K562 (cell line): ENCODE results near the gene ASF1B. TPM values are rescaled to one million over a fixed set of nuclear protein-coding genes. Genes with fewer than 3 reads are reported as not detected.

ENCODE experiments used
- CHAMP1 ChIP-seq: fragments of 450-650 bp; IDR thresholded peaks from 2 replicates; pipeline ENCODE4 v1.6.1; 2016; ENCODE audit warnings: mild to moderate bottlenecking
- CHD2 ChIP-seq: IDR thresholded peaks from 2 replicates; pipeline ENCODE4 v1.6.1; 2011; ENCODE audit warnings: low read depth, low read length
- EP400 ChIP-seq: fragments of 450-650 bp; IDR thresholded peaks from 2 replicates; pipeline ENCODE4 v1.6.1; 2017; ENCODE audit warnings: antibody characterized with exemption, mild to moderate bottlenecking, moderate library complexity
- FOXA1 ChIP-seq: fragments of 450-650 bp; IDR thresholded peaks from 2 replicates; pipeline ENCODE4 v1.6.1; 2016; ENCODE audit warnings: mild to moderate bottlenecking, borderline replicate concordance
- HLTF ChIP-seq: fragments of 450-650 bp; IDR thresholded peaks from 2 replicates; pipeline ENCODE4 v1.6.1; 2016
- HMGN3 ChIP-seq: IDR thresholded peaks from 2 replicates; pipeline ENCODE4 v1.6.1; 2011; ENCODE audit warnings: borderline replicate concordance, low read depth, mild to moderate bottlenecking, mixed read lengths, low read length; ENCODE audit not compliant: insufficient read length; ENCODE audit errors: extremely low read depth
- MTF1 ChIP-seq: fragments of 250-450 bp; sonication (Bioruptor Pico); IDR thresholded peaks from 2 replicates; pipeline ENCODE4 v1.9.0; 2021; ENCODE audit warnings: moderate library complexity, mild to moderate bottlenecking, inconsistent platforms, borderline replicate concordance
- MXI1 ChIP-seq: IDR thresholded peaks from 2 replicates; pipeline ENCODE4 v1.6.1; 2011; ENCODE audit warnings: low read depth, mild to moderate bottlenecking, improper control_type of control experiment, low read length
- MYC ChIP-seq, 2 experiments: fragments of 250-450 bp in 1 of 2; sonication (Bioruptor Pico) in 1 of 2; IDR thresholded peaks; 2 replicates each; pipeline versions ENCODE4 v1.5.1 to v1.6.1; 2012 to 2021; ENCODE audit warnings: low read depth in 2 of 2, borderline replicate concordance in 1 of 2, improper control_type of control experiment in 1 of 2, low read length in 1 of 2, mild to moderate bottlenecking in 1 of 2, moderate library complexity in 1 of 2
- NBN ChIP-seq: fragments of 450-650 bp; IDR thresholded peaks from 2 replicates; pipeline ENCODE4 v1.6.1; 2016; ENCODE audit warnings: low read depth, mild to moderate bottlenecking
- PCBP1 ChIP-seq: fragments of 200-400 bp; formaldehyde crosslinking; IDR thresholded peaks from 2 replicates; pipeline ENCODE4 v1.6.1; 2018; ENCODE audit warnings: mild to moderate bottlenecking, low read depth, low read length; ENCODE audit not compliant: poor library complexity, severe bottlenecking
- RAD51 ChIP-seq: fragments of 450-650 bp; IDR thresholded peaks from 2 replicates; pipeline ENCODE4 v1.7.1; 2016; ENCODE audit warnings: low read depth, mild to moderate bottlenecking, borderline replicate concordance
- SIN3A ChIP-seq, 2 experiments: fragments of 150-350 bp in 1 of 2; IDR thresholded peaks; 2 replicates each; pipeline ENCODE4 v1.6.1; 2011 to 2016; ENCODE audit warnings: borderline replicate concordance in 2 of 2, low read depth in 2 of 2, low read length in 2 of 2, mild to moderate bottlenecking in 2 of 2, moderate library complexity in 2 of 2; ENCODE audit not compliant: control insufficient read depth in 1 of 2
- SMAD2 ChIP-seq: fragments of 150-350 bp; IDR thresholded peaks from 2 replicates; pipeline ENCODE4 v1.6.1; 2014; ENCODE audit warnings: low read depth, mild to moderate bottlenecking, low read length
- TAF1 ChIP-seq: IDR thresholded peaks from 2 replicates; pipeline ENCODE4 v1.6.1; 2011; ENCODE audit warnings: mild to moderate bottlenecking, low read length, moderate library complexity; ENCODE audit not compliant: insufficient read depth, control insufficient read depth, severe bottlenecking; ENCODE audit errors: extremely low read depth
- TAF7 ChIP-seq: fragments of 450-650 bp; IDR thresholded peaks from 2 replicates; pipeline ENCODE4 v1.6.1; 2016; ENCODE audit warnings: missing genetic modification characterization, missing compliant biosample characterization
- TCF7L2 ChIP-seq: fragments of 150-350 bp; IDR thresholded peaks from 2 replicates; pipeline ENCODE4 v1.6.1; 2016; ENCODE audit warnings: low read depth, mild to moderate bottlenecking, low read length, moderate library complexity
- TFAP4 ChIP-seq: sonication (generic); formaldehyde crosslinking; IDR thresholded peaks from 2 replicates; pipeline ENCODE4 v1.8.0; 2022; ENCODE audit warnings: missing genetic modification reagents, mild to moderate bottlenecking, moderate library complexity, borderline replicate concordance
- THRB ChIP-seq: fragments of 450-650 bp; formaldehyde crosslinking; conservative IDR thresholded peaks from 2 replicates; pipeline ENCODE4 v1.4.0; 2022; ENCODE audit warnings: mild to moderate bottlenecking, missing genetic modification characterization
- ZNF212 ChIP-seq: fragments of 450-650 bp; formaldehyde crosslinking; IDR thresholded peaks from 2 replicates; pipeline ENCODE4 v1.4.0; 2020; ENCODE audit warnings: mild to moderate bottlenecking
- ZNF263 ChIP-seq: sonication (generic); formaldehyde crosslinking; IDR thresholded peaks from 2 replicates; pipeline ENCODE4 v1.8.0; 2022; ENCODE audit warnings: mild to moderate bottlenecking, missing genetic modification reagents, borderline replicate concordance
- ZNF384 ChIP-seq: IDR thresholded peaks from 2 replicates; pipeline ENCODE4 v1.6.1; 2012; ENCODE audit warnings: low read depth, low read length, improper control_type of control experiment
- ZNF785 ChIP-seq: fragments of 250-450 bp; sonication (Bioruptor Pico); IDR thresholded peaks from 2 replicates; pipeline ENCODE4 v1.4.0; 2020; ENCODE audit warnings: mild to moderate bottlenecking
- polyA plus RNA-seq, 8 experiments: library from polyadenylated mRNA; depleted of rRNA in 4 of 8; stranded (reverse) in 5 of 8; unstranded in 3 of 8; fragments of >200 nt; fragmentation: Nextera tagmentation in 2 of 8; fragmentation: Illumina TruSeq in 1 of 8; extraction: Ambion mirVana in 2 of 8; extraction: Trizol in 1 of 8; gene quantifications; 2 replicates each; pipeline versions ENCODE4 v1.2.1 to v1.2.3, GENCODE V29; 2011 to 2014; ENCODE audit warnings: inconsistent platforms in 1 of 8, missing spikeins in 1 of 8
- total RNA-seq, 7 experiments: library from RNA; depleted of rRNA in 6 of 7; stranded (reverse); fragments of >200 nt in 6 of 7; fragmentation: Illumina TruSeq in 2 of 7; extraction: Trizol in 2 of 7; gene quantifications; 2 replicates each; pipeline versions ENCODE4 v1.2.1 to v1.2.3, GENCODE V29; 2011 to 2021; ENCODE audit warnings: low replicate concordance in 1 of 7

Gene ASF1B
- total and polyA plus RNA-seq, 9 of the 15 experiments (the other 6 are each of a cell fraction or from before 2014, with no cell fraction given) = 6.0 to 69.4 (median 53.3) TPM

GRCh38 chr19:14136509-14137281 lies at the start of gene ASF1B (continued):
- TF ChIP-seq MYC (IDR thresholded peaks at IDR 0.05; ENCODE audit: low read depth, low read length) (peak; percentile 78; the same call in 1 of the 2 replicates), MYC (CRISPR knock-in tag; IDR thresholded peaks at IDR 0.05; ENCODE audit: borderline replicate concordance, low read depth) (no peak), SMAD2 (no peak), MXI1 (no peak), EP400 (no peak), THRB (CRISPR knock-in tag) (no peak; the same call in 1 of the 2 replicates), CHAMP1 (no peak), TFAP4 (CRISPR knock-in tag) (peak; percentile 91), TAF7 (peak; percentile 71), PCBP1 (peak; percentile 71), ZNF785 (no peak), ZNF212 (CRISPR knock-in tag) (no peak), MTF1 (CRISPR knock-in tag) (no peak), CHD2 (peak; percentile 74), HLTF (peak; percentile 51; the same call in 1 of the 2 replicates), HMGN3 (peak; percentile 83), NBN (peak; percentile 41; the same call in 1 of the 2 replicates), TAF1 (peak; percentile 76), ZNF263 (0 out of 2 replicates have a peak, but pooled peaks have one; percentile 24), TCF7L2 (0 out of 2 replicates have a peak, but pooled peaks have one; percentile 22), ZNF384 (no peak), SIN3A (IDR thresholded peaks at IDR 0.05; ENCODE audit: borderline replicate concordance in 2 of 2, control insufficient read depth in 1 of 2, low read depth in 2 of 2, low read length in 2 of 2) (peak in 1 of 2 experiments; percentile 65; a peak in 1 of 4 replicates), FOXA1 (no peak), RAD51 (no peak)
